Measurements from ENCODE around the gene PAK4. TPM values are rescaled to one million over a fixed set of nuclear protein-coding genes. Genes with fewer than 3 reads are reported as not detected.

The PAK4 gene
- total RNA-seq, 1 donor from 2014 or later: 52.1 TPM

DNA sequence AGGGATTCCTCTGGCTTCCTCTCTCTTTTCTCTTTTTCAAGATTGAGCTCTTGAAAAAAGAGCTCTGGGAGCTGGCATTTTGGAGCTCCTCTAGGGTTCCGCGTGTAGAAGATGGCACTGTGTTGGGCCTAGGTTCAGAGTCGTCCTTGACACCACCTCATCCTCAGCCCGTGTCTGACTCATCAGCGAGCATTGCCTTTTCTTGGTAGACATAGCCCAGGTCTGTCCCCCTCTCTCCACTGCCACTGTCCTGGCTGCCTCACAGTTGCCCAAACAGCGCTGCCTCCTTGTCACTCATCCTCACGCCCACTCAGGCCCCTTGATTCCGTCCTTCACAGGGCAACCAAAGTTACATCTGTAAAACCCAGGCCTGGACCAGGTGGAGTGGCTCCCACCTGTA lies 24.6 kb downstream of the PAK4 start:
- H3K9me3 Mint-ChIP-seq: peaks cover 5% of the 10 kb centered on the region

DNA sequence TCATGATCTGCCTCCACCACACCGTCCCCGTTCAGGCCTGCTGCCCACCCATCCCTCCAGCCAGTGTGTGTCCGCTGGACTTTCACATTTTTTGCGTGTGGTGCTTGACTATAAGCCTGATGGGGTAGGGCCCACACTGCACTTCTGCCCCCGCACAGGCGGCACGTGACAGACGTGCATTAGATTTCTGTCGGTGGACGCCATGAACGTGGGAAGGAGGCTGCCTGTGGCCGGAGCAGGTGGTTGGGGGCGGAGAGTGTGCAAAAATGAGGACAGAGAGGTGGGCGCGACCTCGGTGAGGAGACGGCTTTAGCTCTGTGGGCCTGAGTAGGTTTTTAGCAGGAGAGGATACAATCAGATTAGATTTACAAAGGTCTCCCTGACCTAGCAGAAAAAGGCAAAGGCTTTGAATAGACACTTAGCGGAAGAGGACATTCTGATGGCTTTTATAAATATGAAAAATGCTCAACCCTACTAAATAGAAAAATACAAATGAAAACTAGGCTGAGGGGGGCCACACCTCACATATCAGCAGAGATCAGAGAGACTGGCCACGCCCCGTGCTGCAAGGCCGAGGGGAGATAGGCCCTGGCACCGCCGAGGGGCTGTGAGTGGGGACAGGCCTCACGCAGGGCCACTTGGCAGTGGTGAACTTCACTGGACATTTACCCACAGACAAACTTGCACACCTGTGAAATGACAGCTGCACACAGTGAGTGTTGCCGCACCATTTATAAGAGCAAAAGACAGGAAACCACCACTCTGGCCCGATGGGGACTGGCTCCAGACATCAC lies 25.4 kb downstream of the PAK4 start:
- Mint-ChIP-seq H3K27me3 (no peaks in the 10 kb centered on the region), H3K36me3 (peaks cover 23% of the 10 kb centered on the region), H3K4me3 (no peak overlapping the region), H3K4me1 (ENCODE audit: unreplicated experiment) (peaks cover 42% of the 10 kb centered on the region), H3K9me3 (peaks cover 5% of the 10 kb centered on the region), H3K27ac (peak overlapping the region; percentile 30)
- no peak for DNase-seq (ENCODE audit: extremely low spot score, unreplicated experiment)
- TF ChIP-seq, protein P1, sequence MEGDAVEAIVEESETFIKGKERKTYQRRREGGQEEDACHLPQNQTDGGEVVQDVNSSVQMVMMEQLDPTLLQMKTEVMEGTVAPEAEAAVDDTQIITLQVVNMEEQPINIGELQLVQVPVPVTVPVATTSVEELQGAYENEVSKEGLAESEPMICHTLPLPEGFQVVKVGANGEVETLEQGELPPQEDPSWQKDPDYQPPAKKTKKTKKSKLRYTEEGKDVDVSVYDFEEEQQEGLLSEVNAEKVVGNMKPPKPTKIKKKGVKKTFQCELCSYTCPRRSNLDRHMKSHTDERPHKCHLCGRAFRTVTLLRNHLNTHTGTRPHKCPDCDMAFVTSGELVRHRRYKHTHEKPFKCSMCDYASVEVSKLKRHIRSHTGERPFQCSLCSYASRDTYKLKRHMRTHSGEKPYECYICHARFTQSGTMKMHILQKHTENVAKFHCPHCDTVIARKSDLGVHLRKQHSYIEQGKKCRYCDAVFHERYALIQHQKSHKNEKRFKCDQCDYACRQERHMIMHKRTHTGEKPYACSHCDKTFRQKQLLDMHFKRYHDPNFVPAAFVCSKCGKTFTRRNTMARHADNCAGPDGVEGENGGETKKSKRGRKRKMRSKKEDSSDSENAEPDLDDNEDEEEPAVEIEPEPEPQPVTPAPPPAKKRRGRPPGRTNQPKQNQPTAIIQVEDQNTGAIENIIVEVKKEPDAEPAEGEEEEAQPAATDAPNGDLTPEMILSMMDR (conservative IDR thresholded peaks at IDR 0.05): no peak

More for the DNA sequence above, 24.6 kb downstream of the PAK4 start:
- Mint-ChIP-seq H3K27me3 (no peaks in the 10 kb centered on the region), H3K36me3 (peaks cover 23% of the 10 kb centered on the region), H3K27ac (no peak overlapping the region), H3K4me3 (no peak overlapping the region), H3K4me1 (ENCODE audit: unreplicated experiment) (peaks cover 39% of the 10 kb centered on the region)
- no peak for DNase-seq (ENCODE audit: extremely low spot score, unreplicated experiment)
- TF ChIP-seq, protein P1 (conservative IDR thresholded peaks at IDR 0.05): no peak

DNA sequence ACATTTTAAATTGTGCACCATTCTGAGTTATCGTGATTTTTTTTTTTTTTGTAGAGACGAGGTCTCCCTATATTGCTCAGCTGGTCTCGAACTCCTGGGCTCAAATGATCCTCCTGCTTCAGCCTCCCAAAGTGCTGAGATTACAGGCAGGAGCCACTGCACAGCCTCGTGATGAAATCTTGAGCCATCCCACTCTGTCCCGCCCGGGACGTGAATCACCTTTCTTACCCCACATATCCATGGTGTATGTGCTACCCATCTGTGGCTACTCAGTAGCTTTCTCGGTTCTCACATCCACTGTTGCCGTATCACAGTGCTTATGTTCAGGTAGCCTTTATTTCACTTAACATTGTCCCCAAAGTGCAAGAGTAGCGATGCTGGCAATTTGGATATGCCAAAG lies 26.5 kb downstream of the PAK4 start:
- peaks cover 38% of the 10 kb centered on the region for H3K4me1 Mint-ChIP-seq (ENCODE audit: unreplicated experiment)
- DNase-seq (ENCODE audit: extremely low spot score, unreplicated experiment): no peak
- peak overlapping the region; percentile 61 for H3K4me3 Mint-ChIP-seq
- peaks cover 5% of the 10 kb centered on the region for H3K9me3 Mint-ChIP-seq
- peaks cover 23% of the 10 kb centered on the region for H3K36me3 Mint-ChIP-seq
- no peaks in the 10 kb centered on the region for H3K27me3 Mint-ChIP-seq
- TF ChIP-seq, protein P1 (conservative IDR thresholded peaks at IDR 0.05): no peak
- peak overlapping the region; percentile 91 for H3K27ac Mint-ChIP-seq

DNA sequence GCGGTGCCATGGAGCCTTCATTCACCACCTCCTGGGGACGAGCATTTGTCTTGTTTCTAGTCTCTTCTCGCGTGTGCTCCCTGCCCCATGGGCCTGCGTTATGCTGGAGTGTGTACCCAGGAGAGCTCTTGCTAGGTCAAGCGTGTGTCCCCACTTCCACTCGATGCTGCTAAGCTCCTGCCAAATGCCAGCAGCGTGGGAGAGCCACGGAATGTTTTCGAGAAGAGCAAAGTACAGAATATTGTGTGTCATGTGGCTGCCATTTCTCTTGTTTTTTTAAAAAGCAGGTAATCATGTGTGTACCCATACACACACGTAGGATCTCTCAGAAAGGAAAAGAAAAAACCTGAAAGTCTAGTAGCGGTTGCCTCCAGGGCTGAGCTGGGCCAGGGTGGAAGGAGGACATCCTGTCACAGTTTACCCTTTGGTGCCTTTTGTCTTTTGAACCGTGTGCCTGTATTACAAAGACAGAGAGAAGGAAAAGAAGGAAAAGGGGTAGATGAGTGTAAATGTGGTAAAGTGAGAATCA lies 28.6 kb downstream of the PAK4 start:
- H3K4me1 Mint-ChIP-seq (ENCODE audit: unreplicated experiment): peaks cover 59% of the 10 kb centered on the region
- TF ChIP-seq, protein P1 (conservative IDR thresholded peaks at IDR 0.05): no peak
- H3K36me3 Mint-ChIP-seq: peaks cover 12% of the 10 kb centered on the region
- H3K9me3 Mint-ChIP-seq: peaks cover 5% of the 10 kb centered on the region
- no peaks in the 10 kb centered on the region for H3K27me3 Mint-ChIP-seq
- DNase-seq (ENCODE audit: extremely low spot score, unreplicated experiment): no peak
- peak overlapping the region; percentile 87 for H3K4me3 Mint-ChIP-seq
- peak overlapping the region; percentile 99 for H3K27ac Mint-ChIP-seq

DNA sequence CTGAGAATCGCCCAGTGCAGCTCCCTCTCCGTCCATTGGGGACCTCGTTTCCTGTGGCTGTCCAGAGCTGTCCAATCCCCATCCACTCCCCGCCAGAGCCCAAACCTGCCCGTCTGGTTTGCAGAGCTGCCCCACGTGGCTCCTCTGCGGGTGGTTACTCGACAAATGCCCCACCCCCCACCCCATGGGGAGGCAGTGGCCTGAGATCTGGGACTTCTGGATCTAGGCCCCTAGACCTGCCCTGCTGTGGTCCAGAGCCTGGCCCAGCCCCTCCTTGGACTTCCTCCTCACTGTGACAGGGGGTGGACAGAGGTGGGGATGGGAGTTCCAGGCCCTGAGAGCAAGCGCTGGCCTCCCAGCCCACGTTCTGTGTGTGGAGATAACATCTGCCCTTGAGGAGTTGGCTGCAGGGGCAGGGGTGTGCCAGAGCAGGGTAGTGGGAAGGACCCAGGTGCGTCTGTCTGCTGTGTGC lies 29.1 kb downstream of the PAK4 start:
- H3K27ac Mint-ChIP-seq: peak overlapping the region; percentile 99
- peaks cover 5% of the 10 kb centered on the region for H3K9me3 Mint-ChIP-seq
- DNase-seq (ENCODE audit: extremely low spot score, unreplicated experiment): no peak
- TF ChIP-seq, protein P1 (conservative IDR thresholded peaks at IDR 0.05): no peak
- H3K4me1 Mint-ChIP-seq (ENCODE audit: unreplicated experiment): peaks cover 59% of the 10 kb centered on the region
- peak overlapping the region; percentile 87 for H3K4me3 Mint-ChIP-seq
- peaks cover 12% of the 10 kb centered on the region for H3K36me3 Mint-ChIP-seq
- H3K27me3 Mint-ChIP-seq: no peaks in the 10 kb centered on the region

Measured in type B pancreatic cell (in vitro differentiated cells).